GM18508 (cell line): Measurements from ENCODE around the gene TEX261.

Source experiments
- ATAC-seq: cut with Tn5 transposase; IDR thresholded peaks from one replicate; pipeline ENCODE4 v1.9.1; 2021; ENCODE audit warnings: moderate number of reproducible peaks; ENCODE audit not compliant: insufficient read depth, unreplicated experiment

Gene TEX261

GRCh38 chr2:70960833-70961647 is 33.6 kb downstream of the TEX261 start:
- no peak for ATAC-seq

- no peak for ATAC-seq
Observed at GRCh38 chr2:70959851-70960832, 34.5 kb downstream of the TEX261 start.

GRCh38 chr2:70959271-70959761 is 35.4 kb downstream of the TEX261 start:
- no peak for ATAC-seq

- ATAC-seq = no peak
Observed at GRCh38 chr2:70958759-70959158, 35.9 kb downstream of the TEX261 start.

- ATAC-seq = no peak
Observed at GRCh38 chr2:70957798-70958197, 36.9 kb downstream of the TEX261 start.

GRCh38 chr2:70956141-70956540 is 38.5 kb downstream of the TEX261 start:
- no peak for ATAC-seq

GRCh38 chr2:70954886-70955285 is 39.8 kb downstream of the TEX261 start:
- ATAC-seq = no peak

GRCh38 chr2:70949086-70949485 is 45.6 kb downstream of the TEX261 start:
- no peak for ATAC-seq

GRCh38 chr2:70948337-70949003 is 46.2 kb downstream of the TEX261 start:
- ATAC-seq = no peak

- ATAC-seq = no peak
Observed at GRCh38 chr2:70947556-70948184, 47.0 kb downstream of the TEX261 start.

GRCh38 chr2:70946832-70947442 is 47.7 kb downstream of the TEX261 start:
- ATAC-seq = no peak

- ATAC-seq = no peak
Observed at GRCh38 chr2:70944111-70944690, 50.5 kb downstream of the TEX261 start.

GRCh38 chr2:70943205-70943871 is 51.3 kb downstream of the TEX261 start:
- no peak for ATAC-seq

- no peak for ATAC-seq
Observed at GRCh38 chr2:70942396-70943204, 52.1 kb downstream of the TEX261 start.

- ATAC-seq = no peak
Observed at GRCh38 chr2:70941701-70942100, 53.0 kb downstream of the TEX261 start.

GRCh38 chr2:70941186-70941585 is 53.5 kb downstream of the TEX261 start:
- ATAC-seq = no peak

- ATAC-seq = no peak
Observed at GRCh38 chr2:70939839-70940580, 54.7 kb downstream of the TEX261 start.
